PC-3 (cell line): ENCODE results near the gene SLC9A9. TPM values are rescaled to one million over a fixed set of nuclear protein-coding genes. Genes with fewer than 3 reads are reported as not detected.

Source experiments
- ATAC-seq: fragments of 200-7000 bp; cut with Tn5 transposase; 2 replicates; pipeline ENCODE4 v1.9.1; 2020; ENCODE audit warnings: mild to moderate bottlenecking, moderate library complexity
- BruUV-seq: library from RNA; stranded (reverse); fragments of 400-500 nt; replicated peaks from 2 replicates; lab custom pipeline; 2021; lab: Mats Ljungman, UMichigan
- CTCF ChIA-PET: fragments of 300-600 bp; sonication (Branson Sonifier 250); formaldehyde crosslinking; loops from one replicate; lab custom pipeline; 2022; ENCODE audit warnings: antibody characterized with exemption; lab: Charles Lee
- POLR2A ChIA-PET: fragments of 300-600 bp; sonication (Branson Sonifier 250); formaldehyde crosslinking; loops from one replicate; lab custom pipeline; 2022; ENCODE audit warnings: antibody characterized with exemption; ENCODE audit not compliant: unreplicated experiment; lab: Charles Lee
- DNase-seq: peaks from one replicate; pipeline ENCODE4 v3.0.0-alpha.2; 2015
- H2AFZ ChIP-seq: fragments of 300-600 bp; sonication (generic); 2 replicates; pipeline ENCODE4 v1.6.0; 2016; ENCODE audit warnings: antibody characterized with exemption, low read length
- H3F3A ChIP-seq: fragments of 300-600 bp; sonication (generic); one replicate; pipeline ENCODE4 v1.6.0; 2017; ENCODE audit warnings: antibody characterized with exemption, low read length, control low read depth, mild to moderate bottlenecking; ENCODE audit not compliant: unreplicated experiment
- H3K27ac ChIP-seq: fragments of 300-600 bp; sonication (generic); 2 replicates; pipeline ENCODE4 v1.5.1; 2016; ENCODE audit warnings: mild to moderate bottlenecking, low read length
- H3K27me3 ChIP-seq: fragments of 300-600 bp; sonication (generic); 2 replicates; pipeline ENCODE4 v1.6.1; 2016; ENCODE audit warnings: low read length, mixed read lengths
- H3K36me3 ChIP-seq: fragments of 300-600 bp; sonication (generic); 2 replicates; pipeline ENCODE4 v1.6.1; 2016; ENCODE audit warnings: low read depth, mixed run types, low read length, mixed read lengths
- H3K4me1 ChIP-seq: fragments of 300-600 bp; sonication (generic); 2 replicates; pipeline ENCODE4 v1.5.1; 2016; ENCODE audit warnings: low read length; ENCODE audit not compliant: insufficient read depth
- H3K4me2 ChIP-seq: fragments of 300-600 bp; sonication (generic); 2 replicates; pipeline ENCODE4 v1.6.0; 2016; ENCODE audit warnings: low read length
- H3K4me3 ChIP-seq: fragments of 300-600 bp; sonication (generic); 2 replicates; pipeline ENCODE4 v1.5.1; 2016; ENCODE audit warnings: mild to moderate bottlenecking, low read length, mixed read lengths
- H3K79me2 ChIP-seq: fragments of 300-600 bp; sonication (generic); 2 replicates; pipeline ENCODE4 v1.6.1; 2017; ENCODE audit warnings: low read length, mixed read lengths
- H3K9ac ChIP-seq: fragments of 300-600 bp; sonication (generic); 2 replicates; pipeline ENCODE4 v1.6.0; 2016; ENCODE audit warnings: mild to moderate bottlenecking, low read length
- H3K9me2 ChIP-seq: fragments of 300-600 bp; sonication (generic); replicated peaks from 2 replicates; pipeline ENCODE4 v1.6.1; 2016; ENCODE audit warnings: mixed run types, low read length, mixed read lengths
- H3K9me3 ChIP-seq: fragments of 300-600 bp; sonication (generic); 2 replicates; pipeline ENCODE4 v1.6.1; 2016; ENCODE audit warnings: low read length, mixed read lengths
- H4K20me1 ChIP-seq: fragments of 300-600 bp; sonication (generic); 2 replicates; pipeline ENCODE4 v1.6.1; 2016; ENCODE audit warnings: low read length, mixed read lengths
- CTCF ChIP-seq: fragments of 300-600 bp; sonication (generic); conservative IDR thresholded peaks from 2 replicates; pipeline ENCODE4 v1.5.1; 2017; ENCODE audit warnings: antibody characterized with exemption, low read depth, mild to moderate bottlenecking, low read length
- EZH2 ChIP-seq: fragments of 300-600 bp; sonication (generic); IDR thresholded peaks from one replicate; pipeline ENCODE4 v1.6.1; 2017; ENCODE audit warnings: antibody characterized with exemption, mild to moderate bottlenecking, low read length; ENCODE audit not compliant: unreplicated experiment
- EZH2phosphoT487 ChIP-seq: fragments of 300-600 bp; sonication (generic); IDR thresholded peaks from 2 replicates; pipeline ENCODE4 v1.6.1; 2018; ENCODE audit warnings: mild to moderate bottlenecking, antibody characterized with exemption, low read length, borderline replicate concordance
- intact Hi-C: fragments of 100-400 bp; cut with micrococcal nuclease; formaldehyde crosslinking; loops from 2 replicates; pipeline ENCODE4 v1.9.0; 2023
- total RNA-seq: library from RNA; depleted of rRNA; stranded (reverse); fragments of >200 nt; gene quantifications from 2 replicates; pipeline ENCODE4 v1.2.3, GENCODE V29; 2014

Gene SLC9A9
- total RNA-seq, 1 experiment from 2014 or later = 0.07 TPM

DNA sequence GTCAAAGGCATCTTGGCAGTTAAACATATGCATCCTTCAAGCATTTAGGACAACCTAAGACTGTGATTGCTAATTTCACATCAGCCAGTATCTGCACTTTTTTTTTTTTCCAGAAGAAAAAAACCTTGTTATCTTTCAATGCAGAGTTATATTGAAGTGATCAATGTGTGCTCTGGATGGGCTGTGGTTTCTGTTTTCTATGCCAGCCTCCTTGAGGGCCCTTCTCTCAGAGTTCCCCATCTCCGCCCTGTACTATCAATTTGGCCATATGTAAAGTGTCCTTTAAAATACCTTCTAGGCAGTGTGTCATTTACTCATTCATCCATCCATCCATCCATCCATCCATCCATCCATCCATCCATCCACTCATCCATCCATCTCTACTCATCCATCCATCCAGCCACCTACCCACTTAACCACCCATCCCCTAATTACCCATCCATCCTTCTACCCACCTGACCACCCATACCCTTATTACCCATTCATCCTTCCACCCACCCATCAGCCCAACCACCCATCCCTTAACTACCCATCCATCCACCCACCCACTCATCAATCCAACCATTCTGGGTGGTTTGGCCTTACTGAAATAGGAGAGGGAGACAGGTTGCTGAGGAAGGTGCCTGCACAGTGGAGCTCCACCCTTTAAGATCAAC lies 406.6 kb downstream of the SLC9A9 start:
- H3F3A ChIP-seq = no peaks in the 10 kb centered on the region
- H4K20me1 ChIP-seq = no peaks in the 10 kb centered on the region
- H3K9me2 ChIP-seq = no peaks in the 10 kb centered on the region
- no peaks in the 10 kb centered on the region for H3K79me2 ChIP-seq
- no peak for ATAC-seq
- ChIA-PET CTCF (no interaction called here), POLR2A (no interaction called here)
- no peak overlapping the region for H3K27ac ChIP-seq
- H3K4me3 ChIP-seq = no peak overlapping the region
- intact Hi-C loops = loop anchor here (5.0 kb wide), 3 partner anchors 109 to 304 kb away; no protein-coding TSS in a partner anchor
- no peak for DNase-seq
- H3K9ac ChIP-seq = no peak overlapping the region
- H3K36me3 ChIP-seq = no peaks in the 10 kb centered on the region
- H3K4me2 ChIP-seq = no peak overlapping the region
- no TSS peak for BruUV-seq
- no peak overlapping the region for H2AFZ ChIP-seq
- peaks cover 26% of the 10 kb centered on the region for H3K4me1 ChIP-seq
- TF ChIP-seq CTCF (no peak), EZH2phosphoT487 (no peak), EZH2 (no peak)
- H3K9me3 ChIP-seq = no peaks in the 10 kb centered on the region
- no peaks in the 10 kb centered on the region for H3K27me3 ChIP-seq

- CTCF ChIA-PET = no interaction called here
- intact Hi-C loops = loop anchor here (5.0 kb wide), 3 partner anchors 108 to 303 kb away; no protein-coding TSS in a partner anchor
Measured at GRCh38 chr3:143439817-143440216, 408.5 kb downstream of the SLC9A9 start.

More at GRCh38 chr3:143439817-143440216, 408.5 kb downstream of the SLC9A9 start:
- Histone ChIP-seq H3K4me1 (peaks cover 19% of the 10 kb centered on the region), H3K4me2 (no peak overlapping the region), H3K36me3 (no peaks in the 10 kb centered on the region), H3K27me3 (no peaks in the 10 kb centered on the region), H3K27ac (no peak overlapping the region), H3K9me2 (no peaks in the 10 kb centered on the region), H2AFZ (no peak overlapping the region), H3K4me3 (no peak overlapping the region), H3K9ac (no peak overlapping the region), H3K79me2 (no peaks in the 10 kb centered on the region), H3K9me3 (no peaks in the 10 kb centered on the region), H4K20me1 (no peaks in the 10 kb centered on the region), H3F3A (no peaks in the 10 kb centered on the region)
- DNase-seq (no peak), ATAC-seq (no peak)
- POLR2A ChIA-PET = no interaction called here
- no peak for TF ChIP-seq CTCF
- no peak for TF ChIP-seq EZH2phosphoT487
- TF ChIP-seq EZH2 = no peak
- BruUV-seq = no TSS peak
